GM12865 (cell line): Measurements from ENCODE around the gene SLC44A1.

Experiments used
- DNase-seq: peaks from one replicate; pipeline ENCODE4 v3.0.0; 2010; ENCODE audit warnings: low read depth
- H3K4me3 ChIP-seq: 2 replicates; pipeline ENCODE4 v1.5.1; 2011; ENCODE audit warnings: mild to moderate bottlenecking, low read depth, low read length, control low read depth
- CTCF ChIP-seq: IDR thresholded peaks from 2 replicates; pipeline ENCODE4 v1.5.1; 2011; ENCODE audit warnings: low read length, control low read depth, low read depth, inconsistent platforms; ENCODE audit not compliant: insufficient read depth; ENCODE audit errors: missing control alignments

SLC44A1 gene

GRCh38 chr9:105414947-105415661 is 170.7 kb downstream of the SLC44A1 start:
- peak; percentile 79 for DNase-seq
- peak; percentile 84 for TF ChIP-seq CTCF
- no peak overlapping the region for H3K4me3 ChIP-seq

DNA sequence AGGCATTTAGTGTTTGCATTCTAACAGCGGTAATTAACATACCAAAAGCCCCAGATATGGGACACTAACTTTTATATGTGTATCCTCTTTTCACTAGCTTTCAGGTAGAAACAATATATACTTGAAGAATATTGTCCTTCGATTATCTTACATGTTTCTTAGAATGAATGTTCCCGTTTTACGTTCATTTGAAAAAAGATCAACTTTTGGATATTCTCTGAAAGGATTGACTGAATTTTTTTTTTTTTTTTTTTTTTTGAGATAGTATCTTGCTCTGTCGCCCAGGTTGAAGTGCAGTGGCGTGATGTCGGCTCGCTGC is 171.2 kb downstream of the SLC44A1 start:
- H3K4me3 ChIP-seq, result no peak overlapping the region
- DNase-seq, result no peak
- TF ChIP-seq CTCF, result no peak

- peak; percentile 31 for DNase-seq
- no peak for TF ChIP-seq CTCF
- no peak overlapping the region for H3K4me3 ChIP-seq
These were observed 172.4 kb downstream of the SLC44A1 start for GRCh38 chr9:105416840-105417239.

- no peak for DNase-seq
- no peak overlapping the region for H3K4me3 ChIP-seq
- no peak for TF ChIP-seq CTCF
These were observed 174.4 kb downstream of the SLC44A1 start for GRCh38 chr9:105418588-105419500.

DNA sequence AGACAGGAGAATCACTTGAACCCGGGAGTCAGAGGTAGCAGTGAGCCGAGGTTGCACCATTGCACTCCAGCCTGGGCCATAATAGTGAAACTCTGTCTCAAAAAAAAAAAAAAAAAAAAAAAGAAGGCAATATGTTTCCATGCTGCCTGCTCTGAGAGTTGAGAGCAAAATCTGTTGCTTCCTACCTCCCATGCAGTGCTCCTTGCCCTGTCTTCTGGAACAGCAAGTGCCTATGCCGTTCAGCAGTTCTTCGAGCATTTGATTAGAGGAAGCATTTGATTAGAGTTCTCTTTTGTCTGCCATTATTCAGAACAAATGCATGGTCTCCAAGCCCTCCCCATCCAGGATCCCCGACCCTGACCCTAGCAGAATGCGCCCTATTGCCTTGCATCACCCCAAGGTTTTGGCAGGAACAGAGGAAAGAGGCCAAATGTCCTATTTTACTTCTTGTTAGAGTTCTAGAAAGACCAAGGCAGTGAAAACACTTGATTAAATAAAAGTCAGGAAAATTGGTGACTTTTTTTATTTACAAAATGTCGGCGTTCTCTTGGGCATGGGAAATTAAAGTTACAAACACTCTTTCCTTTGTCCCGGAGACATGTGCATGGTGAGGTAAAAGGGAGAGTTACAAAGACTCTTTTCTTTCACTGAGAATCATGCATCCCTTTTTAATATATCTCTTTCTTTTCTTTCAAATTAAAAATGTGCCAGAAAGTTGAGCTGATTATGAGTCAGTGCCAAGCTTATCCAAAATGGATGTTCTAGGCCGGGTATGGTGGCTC is 175.6 kb downstream of the SLC44A1 start:
- no peak overlapping the region for H3K4me3 ChIP-seq
- TF ChIP-seq CTCF, result no peak
- DNase-seq, result no peak

DNA sequence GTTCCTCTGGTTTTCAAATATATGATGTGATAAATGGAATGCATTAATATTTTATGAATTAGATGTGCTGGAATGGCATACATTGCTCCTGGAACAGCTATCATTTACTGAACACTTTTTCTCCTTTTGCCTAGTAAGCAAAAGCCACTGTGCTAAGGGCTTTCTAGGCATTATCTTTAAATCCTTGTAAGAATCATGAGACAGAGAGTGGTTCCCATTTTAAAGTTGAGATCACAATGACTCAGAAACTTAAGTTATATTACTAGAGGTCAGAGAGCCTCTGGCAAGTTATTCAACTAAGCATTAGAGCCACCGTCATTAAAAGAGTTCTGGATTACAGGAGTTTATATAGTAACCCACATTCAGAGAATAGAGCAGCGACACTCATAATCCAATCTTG is 176.7 kb downstream of the SLC44A1 start:
- no peak overlapping the region for H3K4me3 ChIP-seq
- TF ChIP-seq CTCF, result no peak
- no peak for DNase-seq
